Forelimb muscle (tissue), 1 donor: ENCODE results near the gene BARX2. TPM values are rescaled to one million over a fixed set of nuclear protein-coding genes. Genes with fewer than 3 reads are reported as not detected.

ENCODE experiments used
- DNase-seq: peaks from one replicate; pipeline ENCODE4 v3.0.0-alpha.2; 2013; ENCODE audit warnings: low read depth
- polyA plus RNA-seq: library from polyadenylated mRNA; unstranded; fragments of 120-200 nt; gene quantifications from one replicate; pipeline ENCODE4 v1.2.1, GENCODE V29; 2013; ENCODE audit not compliant: insufficient read length

The BARX2 gene
- polyA plus RNA-seq, 1 donor: 0.68 TPM

DNA sequence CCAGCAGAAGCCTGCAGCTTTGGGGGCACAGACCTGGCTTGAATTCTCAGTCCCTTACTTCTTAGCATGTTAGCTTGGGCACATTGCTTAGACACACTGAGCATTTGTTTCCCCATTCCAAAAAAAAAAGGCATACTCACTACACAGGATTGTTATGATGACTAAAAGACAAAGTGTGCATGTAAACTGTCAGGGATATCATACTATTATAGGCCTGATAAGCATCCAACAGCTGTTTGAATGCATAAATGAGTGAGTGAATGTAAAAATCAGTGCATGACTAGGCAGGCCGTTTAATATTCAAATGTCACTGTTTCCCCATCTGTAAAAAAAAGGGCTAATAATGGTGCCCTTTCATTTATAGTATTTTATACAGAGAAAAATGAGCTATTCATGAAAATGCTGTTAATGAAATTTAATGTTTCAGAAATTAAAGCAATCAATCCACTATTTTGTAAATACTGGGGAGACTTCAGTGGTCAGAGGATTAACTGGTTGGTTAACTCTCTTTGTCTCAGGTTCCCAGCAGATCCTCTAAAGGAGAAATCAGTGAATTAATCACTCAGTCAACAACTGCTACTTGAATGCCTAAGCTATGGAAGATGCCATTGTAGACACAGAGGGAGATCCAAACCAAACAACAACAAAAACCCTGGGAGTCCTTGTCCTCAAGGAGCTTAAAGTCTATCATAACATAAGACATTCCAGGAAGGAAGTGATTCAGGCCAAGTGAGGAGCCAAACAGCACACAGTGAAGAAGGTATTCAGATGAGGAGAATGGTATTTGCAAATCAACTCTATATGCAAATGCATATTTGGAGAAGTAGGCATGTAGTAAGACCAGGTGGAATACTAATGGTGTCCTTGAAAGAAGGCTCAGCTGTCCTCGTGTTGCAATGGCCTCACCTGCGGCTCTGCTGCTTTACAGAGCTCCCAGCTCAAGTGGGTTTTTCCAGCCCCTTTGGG lies 26.8 kb downstream of the BARX2 start:
- no peak for DNase-seq

DNA sequence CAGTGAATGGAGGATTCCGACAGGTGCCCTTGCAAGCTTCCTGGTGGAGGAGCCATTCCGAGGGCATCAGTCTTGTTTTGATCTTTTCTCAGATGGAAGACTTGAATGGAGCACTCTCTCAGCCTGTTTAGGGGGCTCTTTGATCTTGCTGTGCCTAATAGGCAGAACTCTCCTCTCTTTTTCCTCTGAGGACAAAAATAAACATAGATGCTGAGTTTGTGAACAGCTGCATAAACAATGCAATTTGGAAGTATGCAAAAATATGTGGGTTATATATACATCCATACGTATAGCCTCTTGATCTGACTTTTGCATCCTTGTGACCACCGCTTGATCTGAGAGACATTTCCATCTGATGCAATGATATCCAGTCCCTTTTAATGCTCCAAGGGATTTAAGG lies 29.1 kb downstream of the BARX2 start:
- DNase-seq: no peak

DNA sequence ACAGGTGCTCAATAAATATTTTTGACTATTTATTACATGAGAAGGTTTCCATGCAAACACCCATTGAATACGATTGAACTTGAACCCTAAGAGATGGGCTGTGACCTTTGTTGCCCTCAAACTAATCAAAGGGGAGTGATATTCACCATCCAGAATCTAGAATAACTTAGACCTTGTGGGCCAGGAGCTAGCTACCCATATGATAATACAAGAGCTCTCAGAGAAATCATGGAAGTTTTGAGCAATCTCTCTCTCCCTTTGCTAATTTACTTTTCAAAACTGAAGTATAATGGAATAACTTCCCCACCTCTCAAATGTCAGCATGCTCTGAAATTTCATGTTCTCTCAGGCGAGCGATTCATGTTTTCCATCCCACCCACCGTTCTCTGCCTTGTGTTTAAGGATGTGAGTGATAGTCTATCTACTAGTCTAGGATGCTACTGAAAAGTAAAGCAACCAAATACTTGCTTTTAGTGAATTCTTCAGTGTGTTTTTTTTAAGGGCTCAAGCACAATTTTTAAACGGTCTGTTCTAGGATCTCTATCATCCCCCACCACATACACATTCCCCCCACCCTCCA lies 33.3 kb downstream of the BARX2 start:
- DNase-seq: no peak

DNA sequence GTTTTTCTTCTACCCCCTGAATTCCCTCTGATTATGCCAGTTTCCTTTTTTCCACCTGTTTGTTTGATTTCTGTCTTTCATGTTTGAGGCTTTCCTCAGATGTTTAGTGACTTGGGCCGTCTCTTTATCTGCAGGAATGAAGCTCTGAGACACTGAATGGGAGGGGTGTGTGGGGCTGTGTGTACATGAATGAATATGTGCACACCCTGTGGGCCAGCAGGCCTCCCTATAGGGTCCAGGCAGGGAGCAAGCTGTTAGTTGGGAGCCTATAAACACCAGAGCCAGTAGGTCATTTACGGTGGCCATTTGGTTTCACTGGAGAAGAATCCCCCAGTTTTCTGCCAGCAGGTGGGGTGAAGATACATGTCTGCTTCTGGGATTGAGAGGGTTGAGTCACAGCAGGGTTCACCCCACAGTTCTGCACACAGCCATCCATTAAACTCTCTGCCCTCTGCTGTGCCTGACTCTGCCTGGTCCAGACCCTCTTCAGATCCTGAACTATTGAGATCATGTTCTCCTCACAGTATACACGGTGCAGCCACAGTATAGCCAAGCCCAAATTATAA lies 34.8 kb downstream of the BARX2 start:
- DNase-seq: no peak

GRCh38 chr11:129412494-129412893 lies 36.8 kb downstream of the BARX2 start:
- DNase-seq: no peak

GRCh38 chr11:129414144-129414872 lies 38.7 kb downstream of the BARX2 start:
- DNase-seq: no peak

DNA sequence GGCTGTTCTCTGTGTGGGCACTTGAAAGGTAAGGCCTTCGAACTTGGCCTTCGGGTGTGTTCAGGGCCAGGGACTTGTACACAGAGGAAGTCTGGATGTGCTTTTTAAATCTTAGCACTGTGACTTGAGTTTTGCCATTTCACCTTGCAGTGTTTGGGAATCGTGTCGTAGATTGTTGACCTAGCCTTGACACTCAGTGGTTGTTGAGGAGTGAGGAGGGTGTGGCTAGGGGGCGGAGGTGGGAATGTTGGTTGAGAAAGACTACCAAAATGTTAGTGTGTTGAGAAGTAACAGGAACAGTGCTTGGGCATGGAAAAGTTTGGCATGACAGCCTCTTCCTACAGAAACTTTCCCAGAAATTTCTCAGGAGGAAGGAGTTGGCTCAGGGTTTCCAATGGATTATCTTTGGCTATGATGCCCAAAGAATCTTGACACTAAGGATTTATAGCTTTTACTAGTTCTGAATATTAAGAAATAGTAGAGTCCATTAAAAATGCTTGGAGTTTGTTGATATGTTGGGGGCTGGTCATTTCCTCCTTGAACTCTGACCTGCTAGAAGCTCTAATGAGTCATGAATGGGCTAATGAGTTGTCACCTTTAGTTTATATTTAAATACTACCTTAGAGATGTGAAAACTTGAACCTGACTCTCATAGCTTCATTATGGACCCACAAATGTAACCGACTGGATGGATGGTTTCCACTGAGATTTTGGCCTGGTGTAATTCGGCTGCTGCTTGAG lies 40.6 kb downstream of the BARX2 start:
- no peak for DNase-seq

GRCh38 chr11:129417458-129417857 lies 41.8 kb downstream of the BARX2 start:
- no peak for DNase-seq

- no peak for DNase-seq
Measured at GRCh38 chr11:129418039-129418438, 42.4 kb downstream of the BARX2 start.

- no peak for DNase-seq
Measured at GRCh38 chr11:129419386-129419785, 43.7 kb downstream of the BARX2 start.

DNA sequence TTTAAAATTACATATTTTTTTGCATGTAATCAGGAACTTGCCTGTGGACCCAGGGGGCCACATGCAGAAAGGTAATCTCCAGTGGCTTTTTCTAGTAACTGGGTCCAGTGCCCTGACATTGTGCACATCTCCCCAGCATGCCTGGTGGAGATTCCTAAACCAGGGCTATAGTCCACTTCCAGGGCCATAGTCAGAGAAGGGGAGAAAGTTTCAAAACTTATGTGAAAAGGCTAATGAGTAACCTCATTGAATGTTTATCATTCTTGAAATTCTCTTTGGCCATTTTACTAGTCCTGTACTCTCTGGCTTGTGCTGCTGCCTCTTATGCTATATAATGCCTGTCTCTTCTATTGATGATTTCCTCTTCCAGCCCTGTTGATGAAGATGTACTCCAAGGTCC lies 47.8 kb downstream of the BARX2 start:
- no peak for DNase-seq

GRCh38 chr11:129425214-129425613 lies 49.6 kb downstream of the BARX2 start:
- no peak for DNase-seq

DNA sequence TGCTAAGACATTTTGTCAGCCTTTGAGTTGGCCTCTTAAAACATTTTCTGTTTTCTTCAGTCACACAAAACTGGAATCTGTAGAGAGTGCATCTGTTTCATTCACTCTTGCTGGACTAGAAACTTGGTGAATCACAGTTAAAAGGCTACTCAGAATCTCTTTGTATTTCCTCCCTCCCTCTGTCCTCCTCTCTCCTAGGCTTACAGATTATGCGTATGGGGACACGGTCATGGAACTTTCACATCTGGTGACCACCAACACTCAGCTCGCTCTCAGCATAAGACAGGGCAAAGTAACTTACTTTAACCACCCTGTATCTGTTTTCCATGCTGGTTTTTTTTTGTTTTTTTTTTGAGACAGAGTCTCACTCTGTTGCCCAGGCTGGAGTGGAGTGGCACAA lies 50.4 kb downstream of the BARX2 start:
- DNase-seq: no peak

GRCh38 chr11:129426776-129427175 lies 51.1 kb downstream of the BARX2 start:
- no peak for DNase-seq

GRCh38 chr11:129427376-129427775 lies 51.7 kb downstream of the BARX2 start:
- no peak for DNase-seq

DNA sequence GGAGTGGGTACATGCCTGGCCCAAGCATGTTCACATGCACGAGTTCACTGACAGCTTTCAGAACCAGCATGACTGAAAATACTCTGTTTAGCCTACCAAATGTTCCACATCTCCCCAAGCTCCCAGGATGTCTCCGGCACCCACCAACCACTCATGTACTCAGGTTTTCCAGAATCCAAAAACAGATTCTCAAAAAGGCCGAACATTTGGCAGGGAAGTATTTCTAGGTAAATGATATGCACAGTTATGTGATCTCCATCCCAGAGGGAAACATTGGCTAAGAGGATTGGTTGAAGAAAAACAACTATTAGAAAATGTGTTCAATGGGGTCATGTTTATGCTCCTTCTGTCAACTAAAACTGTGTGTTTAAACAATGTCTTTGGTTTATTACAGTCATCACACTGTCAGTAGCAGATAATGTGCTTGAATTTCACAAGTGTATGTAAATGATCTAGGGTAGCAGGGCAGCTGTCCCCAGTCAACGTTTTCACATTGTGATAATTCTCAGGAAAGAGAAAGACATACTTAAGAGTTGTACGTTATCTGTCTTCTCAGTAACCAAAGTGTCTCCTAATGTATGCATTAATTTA lies 52.3 kb downstream of the BARX2 start:
- no peak for DNase-seq

GRCh38 chr11:129428557-129428956 lies 52.9 kb downstream of the BARX2 start:
- DNase-seq: no peak

DNA sequence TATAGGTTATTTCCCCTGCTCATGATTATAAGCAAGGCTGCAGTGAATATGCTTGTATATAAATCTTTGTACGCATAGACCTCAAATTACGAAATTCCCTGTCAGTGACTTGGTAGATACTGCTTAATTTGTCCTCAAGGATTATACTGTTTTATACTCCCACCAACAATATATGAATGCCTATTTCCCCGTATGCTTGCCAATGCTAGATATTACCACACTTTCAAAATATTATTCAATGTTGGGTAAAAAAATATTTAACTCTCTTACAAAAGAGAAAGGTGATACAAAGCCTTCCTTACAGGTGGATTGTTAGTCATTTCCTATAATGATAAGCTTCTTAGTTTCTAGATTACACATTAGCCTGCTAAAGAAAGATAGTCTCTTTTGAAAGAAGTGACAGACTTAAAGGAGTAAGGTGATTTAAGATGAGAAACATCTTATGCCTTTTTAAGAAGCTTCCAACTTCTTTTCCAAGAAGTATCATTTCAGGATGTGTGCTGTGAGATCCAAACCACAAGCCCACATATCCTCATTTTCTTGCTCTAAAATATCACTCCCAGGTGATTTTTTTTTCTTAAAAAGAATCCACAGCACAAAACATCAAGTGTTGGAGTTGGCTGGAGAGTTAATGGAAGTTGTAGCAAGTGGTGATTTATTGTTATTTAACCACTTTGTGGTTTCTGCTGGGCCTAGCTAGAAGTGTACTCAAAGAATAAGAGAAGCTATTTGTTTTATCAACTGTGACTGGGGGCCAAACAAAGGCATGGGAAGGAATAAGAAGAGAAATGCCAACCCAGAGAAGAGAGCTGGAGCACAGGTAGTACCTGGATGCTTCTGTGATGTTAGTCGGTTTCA lies 59.2 kb downstream of the BARX2 start:
- DNase-seq: no peak

GRCh38 chr11:129435499-129436245 lies 60.0 kb downstream of the BARX2 start:
- DNase-seq: no peak
